ENCODE data around the gene PPARD. TPM values are rescaled to one million over a fixed set of nuclear protein-coding genes. Genes with fewer than 3 reads are reported as not detected.

The PPARD gene
- 10 to 100 TPM in 1 of 4 donors, 1 to 10 TPM in 3; 1.5 to 26.6 (median 7.8) TPM for total RNA-seq

DNA sequence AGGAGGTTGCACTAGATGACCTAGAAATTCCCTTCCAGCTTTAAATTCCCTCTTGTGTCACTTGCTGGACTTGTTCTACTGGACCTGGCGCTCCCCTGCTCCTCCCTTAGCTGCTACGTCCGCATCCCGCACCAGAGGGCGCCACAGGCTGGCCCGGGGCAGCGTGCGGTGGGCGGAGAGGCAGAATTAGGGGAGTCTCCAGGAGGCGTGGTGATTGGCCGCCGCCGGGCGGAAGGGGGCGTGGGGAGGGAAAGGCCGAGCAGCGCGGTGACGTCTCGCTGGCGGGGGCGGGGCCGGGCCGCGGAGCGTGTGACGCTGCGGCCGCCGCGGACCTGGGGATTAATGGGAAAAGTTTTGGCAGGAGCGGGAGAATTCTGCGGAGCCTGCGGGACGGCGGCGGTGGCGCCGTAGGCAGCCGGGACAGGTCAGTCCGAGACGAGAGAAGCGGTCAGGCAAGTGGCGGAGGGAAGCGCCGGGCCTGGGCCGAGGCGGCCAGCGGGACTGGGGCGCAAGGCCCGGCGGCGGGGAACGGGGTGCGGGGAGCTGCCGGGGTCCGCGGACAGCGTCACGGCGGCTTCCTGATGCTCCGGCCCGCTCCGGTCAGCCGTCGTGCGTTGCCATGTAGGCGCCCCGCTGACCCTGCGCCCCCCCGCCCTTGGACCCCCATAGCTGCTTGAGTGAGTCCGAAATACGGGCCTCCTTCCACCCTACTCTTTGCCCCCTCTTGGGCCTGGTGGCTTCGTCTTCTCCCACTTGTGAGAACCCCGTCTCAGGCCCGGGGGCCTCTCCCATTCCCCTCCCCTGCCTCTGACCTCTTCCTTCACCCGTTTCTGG is at the start of gene PPARD:
Gene PPARD (plus strand): TSS at position 301 of the 834 bp plus-strand sequence. CDS start 68,530 bp downstream, outside the sequence.
- H3K27me3 ChIP-seq: no peaks in the 10 kb centered on the region
- H3K36me3 ChIP-seq: no peaks in the 10 kb centered on the region
- H3K9me3 ChIP-seq: no peaks in the 10 kb centered on the region
- H3K27ac ChIP-seq: peak within 1 kb of the TSS; percentile 84 to 92
- intact Hi-C loops (cut with DNase I; ENCODE audit: low total_unique reads): no loop called here
- H3K4me1 ChIP-seq: no peaks in the 10 kb centered on the region
- H3K4me3 ChIP-seq: peak within 1 kb of the TSS; percentile 40 to 84
- TF ChIP-seq, protein P1, sequence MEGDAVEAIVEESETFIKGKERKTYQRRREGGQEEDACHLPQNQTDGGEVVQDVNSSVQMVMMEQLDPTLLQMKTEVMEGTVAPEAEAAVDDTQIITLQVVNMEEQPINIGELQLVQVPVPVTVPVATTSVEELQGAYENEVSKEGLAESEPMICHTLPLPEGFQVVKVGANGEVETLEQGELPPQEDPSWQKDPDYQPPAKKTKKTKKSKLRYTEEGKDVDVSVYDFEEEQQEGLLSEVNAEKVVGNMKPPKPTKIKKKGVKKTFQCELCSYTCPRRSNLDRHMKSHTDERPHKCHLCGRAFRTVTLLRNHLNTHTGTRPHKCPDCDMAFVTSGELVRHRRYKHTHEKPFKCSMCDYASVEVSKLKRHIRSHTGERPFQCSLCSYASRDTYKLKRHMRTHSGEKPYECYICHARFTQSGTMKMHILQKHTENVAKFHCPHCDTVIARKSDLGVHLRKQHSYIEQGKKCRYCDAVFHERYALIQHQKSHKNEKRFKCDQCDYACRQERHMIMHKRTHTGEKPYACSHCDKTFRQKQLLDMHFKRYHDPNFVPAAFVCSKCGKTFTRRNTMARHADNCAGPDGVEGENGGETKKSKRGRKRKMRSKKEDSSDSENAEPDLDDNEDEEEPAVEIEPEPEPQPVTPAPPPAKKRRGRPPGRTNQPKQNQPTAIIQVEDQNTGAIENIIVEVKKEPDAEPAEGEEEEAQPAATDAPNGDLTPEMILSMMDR (IDR thresholded peaks at IDR 0.05): peak; percentile 97 to 100 (median 98)
- peak; percentile 92 to 98 for TF ChIP-seq POLR2A (IDR thresholded peaks at IDR 0.05)
- DNase-seq: peak; percentile 98 to 99

DNA sequence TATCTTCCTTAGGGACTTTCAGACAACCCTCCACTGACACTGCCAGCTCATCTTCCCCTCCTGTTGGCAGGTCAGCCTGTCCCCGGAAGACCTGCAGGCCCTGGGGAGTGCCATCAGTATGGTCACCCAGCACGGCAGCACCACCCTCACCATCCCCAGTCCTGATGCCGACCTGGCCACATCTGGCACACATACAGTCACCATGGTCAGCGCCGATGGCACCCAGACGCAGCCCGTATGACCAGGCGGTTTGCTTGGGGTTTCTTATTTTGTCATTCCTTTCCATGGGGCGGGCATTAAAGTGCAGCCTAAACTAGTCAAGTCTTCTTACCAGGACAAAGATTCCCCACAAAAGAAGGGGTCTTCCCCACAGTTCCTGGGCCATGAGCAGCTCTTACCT is 48.7 kb upstream of the PPARD start:
- no peak overlapping the region for H3K4me3 ChIP-seq
- H3K4me1 ChIP-seq: peaks cover 0 to 4% of the 10 kb centered on the region in 2 donors
- TF ChIP-seq, protein P1 (IDR thresholded peaks at IDR 0.05): no peak
- TF ChIP-seq POLR2A (IDR thresholded peaks at IDR 0.05): no peak
- H3K9me3 ChIP-seq: no peaks in the 10 kb centered on the region
- no peaks in the 10 kb centered on the region for H3K27me3 ChIP-seq
- no peaks in the 10 kb centered on the region for H3K36me3 ChIP-seq
- no peak overlapping the region for H3K27ac ChIP-seq
- intact Hi-C loops (cut with DNase I; ENCODE audit: low total_unique reads): no loop called here
- DNase-seq: no peak

DNA sequence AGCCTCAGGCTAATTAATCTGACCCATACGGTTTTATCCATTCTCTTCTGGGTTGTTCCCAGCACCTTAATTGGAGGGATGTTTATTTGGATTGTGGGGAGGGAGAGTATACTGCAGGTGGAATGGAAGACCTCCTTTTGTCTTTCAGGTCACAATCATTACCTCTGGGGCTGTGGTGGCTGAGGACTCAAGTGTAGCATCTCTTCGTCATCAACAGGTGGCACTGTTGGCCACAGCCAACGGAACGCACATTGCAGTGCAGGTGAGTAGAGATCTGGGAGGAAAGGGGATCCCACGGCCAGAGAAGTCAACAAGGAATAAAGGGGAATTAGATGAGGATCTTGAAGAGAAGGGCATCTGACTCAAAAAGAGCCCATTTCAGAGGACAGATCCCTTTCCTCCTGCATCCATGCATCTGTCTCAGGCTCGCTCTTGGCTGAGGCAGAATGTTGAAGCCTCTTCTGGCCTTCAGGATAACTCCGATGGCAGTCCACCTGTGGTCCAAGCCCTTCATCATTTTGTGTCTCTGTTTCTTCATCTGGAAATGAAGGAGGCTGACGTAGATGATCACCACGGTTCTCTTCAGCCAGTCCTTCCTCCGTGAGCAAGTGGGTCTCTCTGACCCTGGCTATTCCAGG is 47.9 kb upstream of the PPARD start:
- no peak for TF ChIP-seq POLR2A (IDR thresholded peaks at IDR 0.05)
- TF ChIP-seq, protein P1 (IDR thresholded peaks at IDR 0.05): peak; percentile 36 to 59 (median 52)
- no peak for DNase-seq
- intact Hi-C loops (cut with DNase I; ENCODE audit: low total_unique reads): no loop called here

DNA sequence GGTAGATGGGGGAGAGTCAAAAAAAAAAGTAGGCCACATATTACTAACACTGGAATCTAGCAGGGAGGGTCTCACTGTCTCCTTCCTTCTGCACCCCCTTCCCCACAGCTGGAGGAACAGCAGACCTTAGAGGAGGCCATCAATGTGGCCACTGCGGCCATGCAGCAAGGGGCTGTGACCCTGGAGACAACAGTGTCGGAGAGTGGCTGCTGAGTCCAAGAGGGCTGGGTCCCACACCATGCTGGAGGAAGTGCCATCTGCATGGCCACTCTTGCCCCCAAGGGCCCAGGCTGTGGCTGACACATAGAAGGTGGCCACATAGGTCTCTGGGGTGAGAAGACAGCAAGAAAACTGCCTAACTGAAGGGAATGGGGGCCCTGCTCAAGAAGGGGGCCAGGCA is 47.3 kb upstream of the PPARD start:
- Histone ChIP-seq H3K9me3 (no peaks in the 10 kb centered on the region), H3K4me1 (peaks cover 0 to 4% of the 10 kb centered on the region in 2 donors), H3K4me3 (no peak overlapping the region), H3K36me3 (no peaks in the 10 kb centered on the region), H3K27me3 (no peaks in the 10 kb centered on the region), H3K27ac (no peak overlapping the region)
- DNase-seq: no peak
- intact Hi-C loops (cut with DNase I; ENCODE audit: low total_unique reads): no loop called here
- TF ChIP-seq, protein P1 (IDR thresholded peaks at IDR 0.05): no peak
- no peak for TF ChIP-seq POLR2A (IDR thresholded peaks at IDR 0.05)

More for the DNA sequence above, 47.9 kb upstream of the PPARD start:
- no peaks in the 10 kb centered on the region for H3K27me3 ChIP-seq
- H3K4me3 ChIP-seq: no peak overlapping the region
- H3K4me1 ChIP-seq: peaks cover 0 to 4% of the 10 kb centered on the region in 2 donors
- H3K36me3 ChIP-seq: no peaks in the 10 kb centered on the region
- H3K9me3 ChIP-seq: no peaks in the 10 kb centered on the region
- H3K27ac ChIP-seq: no peak overlapping the region

Measured in uterus (tissue), 4 donors.